ENCODE results near the gene NCS1. TPM values are rescaled to one million over a fixed set of nuclear protein-coding genes. Genes with fewer than 3 reads are reported as not detected.

NCS1 gene
- total RNA-seq, 1 donor from 2014 or later: 59.7 TPM

- DNase-seq (ENCODE audit: low read depth): no peak
Measured at GRCh38 chr9:130147198-130147597, 25.0 kb upstream of the NCS1 start.

- no peak for DNase-seq (ENCODE audit: low read depth)
Measured at GRCh38 chr9:130147910-130148309, 24.3 kb upstream of the NCS1 start.

- DNase-seq (ENCODE audit: low read depth): no peak
Measured at GRCh38 chr9:130149031-130149430, 23.2 kb upstream of the NCS1 start.

- no peak for DNase-seq (ENCODE audit: low read depth)
Measured at GRCh38 chr9:130149654-130150286, 22.4 kb upstream of the NCS1 start.

GRCh38 chr9:130150779-130151382 is 21.3 kb upstream of the NCS1 start:
- no peak for DNase-seq (ENCODE audit: low read depth)

- no peak for DNase-seq (ENCODE audit: low read depth)
Measured at GRCh38 chr9:130154816-130155215, 17.4 kb upstream of the NCS1 start.

- DNase-seq (ENCODE audit: low read depth): no peak
Measured at GRCh38 chr9:130155647-130156046, 16.6 kb upstream of the NCS1 start.

GRCh38 chr9:130156672-130157071 is 15.5 kb upstream of the NCS1 start:
- DNase-seq (ENCODE audit: low read depth): no peak

- DNase-seq (ENCODE audit: low read depth): peak; percentile 44
Measured at GRCh38 chr9:130157079-130157478, 15.1 kb upstream of the NCS1 start.

GRCh38 chr9:130158001-130158400 is 14.2 kb upstream of the NCS1 start:
- no peak for DNase-seq (ENCODE audit: low read depth)

GRCh38 chr9:130159057-130159456 is 13.1 kb upstream of the NCS1 start:
- no peak for DNase-seq (ENCODE audit: low read depth)

GRCh38 chr9:130159915-130160670 is 12.1 kb upstream of the NCS1 start:
- DNase-seq (ENCODE audit: low read depth): peak; percentile 57

- DNase-seq (ENCODE audit: low read depth): no peak
Measured at GRCh38 chr9:130160862-130161470, 11.2 kb upstream of the NCS1 start.

GRCh38 chr9:130165579-130165978 is 6.6 kb upstream of the NCS1 start:
- no peak for DNase-seq (ENCODE audit: low read depth)

- DNase-seq (ENCODE audit: low read depth): no peak
Measured at GRCh38 chr9:130166399-130166798, 5.8 kb upstream of the NCS1 start.

- DNase-seq (ENCODE audit: low read depth): no peak
Measured at GRCh38 chr9:130167927-130168326, 4.3 kb upstream of the NCS1 start.

GRCh38 chr9:130171226-130172148 is 717 bp upstream of the NCS1 start:
- no peak for DNase-seq (ENCODE audit: low read depth)

GRCh38 chr9:130172858-130173665 is 858 bp downstream of the NCS1 start:
- DNase-seq (ENCODE audit: low read depth): peak; percentile 43

- no peak for DNase-seq (ENCODE audit: low read depth)
Measured at GRCh38 chr9:130173666-130173983, 1.4 kb downstream of the NCS1 start.

- DNase-seq (ENCODE audit: low read depth): no peak
Measured at GRCh38 chr9:130174025-130174424, 1.8 kb downstream of the NCS1 start.

All from myocyte (in vitro differentiated cells).